Gastrocnemius medialis (tissue), 4 donors: ENCODE data around the gene ANKRD18B.
"Not testable (repeated sequence)": the region's sequence is repeated elsewhere in the genome, so short reads cannot be mapped to it uniquely, and the experiment has no call there.

Experiments used
- CTCF ChIP-seq, 5 experiments: fragments of 450-650 bp in 3 of 5; fragments of 200-600 bp in 2 of 5; sonication (generic) in 2 of 5; IDR thresholded peaks in 4 of 5; conservative IDR thresholded peaks in 1 of 5; 1 replicate in 4 of 5; 2 replicates in 1 of 5; pipeline ENCODE4 v1.5.1; 2016 to 2019; ENCODE audit warnings: antibody characterized with exemption in 5 of 5, mild to moderate bottlenecking in 3 of 5, moderate library complexity in 3 of 5
- POLR2A ChIP-seq, 2 donors: fragments of 450-650 bp; IDR thresholded peaks; one replicate each; pipeline ENCODE4 v1.6.1; 2017; ENCODE audit warnings: antibody characterized with exemption in 2 of 2, mild to moderate bottlenecking in 2 of 2, moderate library complexity in 2 of 2

- not testable (repeated sequence) for TF ChIP-seq CTCF (IDR thresholded peaks at IDR 0.05 in 4 of 5, conservative IDR thresholded peaks at IDR 0.05 in 1 of 5); POLR2A (IDR thresholded peaks at IDR 0.05)
Observed at GRCh38 chr9:33567776-33568175, 43.7 kb downstream of the ANKRD18B start.
